K562 (cell line): ENCODE results near the gene DAP. TPM values are rescaled to one million over a fixed set of nuclear protein-coding genes. Genes with fewer than 3 reads are reported as not detected.
A peak's percentile ranks its signal among the peaks of the same experiment; 100 is the strongest.

ENCODE experiments used
- ATAC-seq: fragments of 200-7000 bp; cut with Tn5 transposase; 3 replicates; pipeline ENCODE4 v1.9.1; 2020; ENCODE audit warnings: moderate library complexity
- BruUV-seq: library from RNA; stranded (reverse); fragments of 400-500 nt; replicated peaks from 2 replicates; lab custom pipeline; 2021; lab: Mats Ljungman, UMichigan
- CTCF ChIA-PET: fragments of 300-600 bp; formaldehyde crosslinking; extraction: SDS; loops from one replicate; lab custom pipeline; 2021; ENCODE audit warnings: low intra/inter-chr PET ratio; lab: Yijun Ruan, JAX
- POLR2A ChIA-PET: fragments of 300-600, 350-650 bp; sonication (Branson Sonifier 250); formaldehyde crosslinking; extraction: SDS; loops from one replicate; lab custom pipeline; 2021; ENCODE audit warnings: antibody characterized with exemption, inconsistent platforms; lab: Yijun Ruan, JAX
- DNase-seq, 4 experiments: peaks; one replicate each; pipeline versions ENCODE4 v3.0.0 to v3.0.0-alpha.2; 2011 to 2018; ENCODE audit warnings: low spot score in 3 of 4, mixed read lengths in 3 of 4; ENCODE audit errors: extremely low read depth in 1 of 4
- FAIRE-seq: peaks from 2 replicates; lab custom pipeline; 2011; peaks lifted over from hg19 to GRCh38; lab: Jason Lieb, UNC
- H2AFZ ChIP-seq: 2 replicates; pipeline ENCODE4 v1.6.0; 2011; ENCODE audit warnings: low read depth, low read length, control low read depth, inconsistent platforms
- H3K27ac ChIP-seq: fragments of 200-600 bp; 3 replicates; pipeline ENCODE4 v1.8.0; 2011; ENCODE audit warnings: low read depth, mild to moderate bottlenecking, control low read depth, inconsistent platforms, low read length, moderate library complexity, mixed read lengths; ENCODE audit errors: extremely low read depth
- H3K27me3 ChIP-seq, 2 experiments: fragments of 300-600 bp in 1 of 2; 2 replicates in 1 of 2; 3 replicates in 1 of 2; pipeline versions ENCODE4 v1.6.0 to v1.8.0; 2011; ENCODE audit warnings: inconsistent platforms in 2 of 2, low read length in 2 of 2, mild to moderate bottlenecking in 1 of 2, mixed read lengths in 1 of 2, moderate library complexity in 1 of 2; ENCODE audit not compliant: control insufficient read depth in 2 of 2, insufficient read depth in 2 of 2
- H3K36me3 ChIP-seq: fragments of 300-600 bp; 3 replicates; pipeline ENCODE4 v1.8.0; 2011; ENCODE audit warnings: mild to moderate bottlenecking, low read length, inconsistent platforms; ENCODE audit not compliant: control insufficient read depth, insufficient read depth
- H3K4me1 ChIP-seq, 2 experiments: fragments of 200-600 bp in 1 of 2; replicated peaks in 1 of 2; 2 replicates in 1 of 2; 3 replicates in 1 of 2; pipeline versions ENCODE4 v1.5.1 to v1.8.0; 2011; ENCODE audit warnings: inconsistent platforms in 2 of 2, low read length in 2 of 2, mild to moderate bottlenecking in 1 of 2, mixed read lengths in 1 of 2, moderate library complexity in 1 of 2; ENCODE audit not compliant: control insufficient read depth in 2 of 2, insufficient read depth in 2 of 2
- H3K4me2 ChIP-seq: 2 replicates; pipeline ENCODE4 v1.6.1; 2011; ENCODE audit warnings: low read length, control low read depth, inconsistent platforms, mixed read lengths; ENCODE audit not compliant: insufficient read depth
- H3K4me3 ChIP-seq: fragments of 200-600 bp; sonication (generic), shearing (Covaris generic); 2 replicates; pipeline ENCODE4 v1.5.1; 2016; ENCODE audit warnings: control low read depth, inconsistent platforms
- H3K79me2 ChIP-seq: fragments of 200-600 bp; 3 replicates; pipeline ENCODE4 v1.8.0; 2011; ENCODE audit warnings: low read length, inconsistent platforms; ENCODE audit not compliant: control insufficient read depth, insufficient read depth
- H3K9ac ChIP-seq, 2 experiments: 2 replicates each; pipeline versions ENCODE4 v1.6.0 to v1.6.1; 2011; ENCODE audit warnings: low read depth in 2 of 2, low read length in 2 of 2, control low read depth in 1 of 2, inconsistent platforms in 1 of 2, mild to moderate bottlenecking in 1 of 2, mixed read lengths in 1 of 2; ENCODE audit not compliant: insufficient read depth in 1 of 2
- H3K9me1 ChIP-seq: one replicate; pipeline ENCODE4 v1.6.0; 2011; ENCODE audit warnings: inconsistent platforms, mild to moderate bottlenecking, low read length, moderate library complexity; ENCODE audit not compliant: control insufficient read depth, insufficient read depth
- H3K9me3 ChIP-seq: replicated peaks from 2 replicates; pipeline ENCODE4 v1.5.1; 2011; ENCODE audit warnings: low read depth, low read length, inconsistent platforms; ENCODE audit not compliant: control insufficient read depth, insufficient read depth
- H4K20me1 ChIP-seq: replicated peaks from 2 replicates; pipeline ENCODE4 v1.6.1; 2011; ENCODE audit warnings: low read length, inconsistent platforms, mixed read lengths; ENCODE audit not compliant: control insufficient read depth, insufficient read depth
- RBM25 ChIP-seq: fragments of 200-400 bp; formaldehyde crosslinking; IDR thresholded peaks from 2 replicates; pipeline ENCODE4 v1.6.1; 2018; ENCODE audit warnings: low read length, low read depth, moderate library complexity; ENCODE audit not compliant: severe bottlenecking
- WGBS: fragments of 100-300 bp; shearing (Covaris generic); methylation state at CpG from one replicate; pipeline ENCODE4 v1.1.6; 2016; ENCODE audit warnings: low coverage, mixed read lengths; ENCODE audit not compliant: insufficient coverage; ENCODE audit errors: missing lambda C conversion rate; 5-methylcytosine and 5-hydroxymethylcytosine counted together
- in situ Hi-C: fragments of 300-500 bp; cut with MboI; formaldehyde crosslinking; loops from 4 replicates; pipeline ENCODE4 v1.15.0; 2018; ENCODE audit warnings: inconsistent platforms, mixed read lengths
- intact Hi-C: fragments of 100-400 bp; cut with micrococcal nuclease; formaldehyde crosslinking; loops from 2 replicates; pipeline ENCODE4 v1.14.2; 2022
- polyA plus RNA-seq, 8 experiments: library from polyadenylated mRNA; depleted of rRNA in 4 of 8; stranded (reverse) in 5 of 8; unstranded in 3 of 8; fragments of >200 nt; fragmentation: Nextera tagmentation in 2 of 8; fragmentation: Illumina TruSeq in 1 of 8; extraction: Ambion mirVana in 2 of 8; extraction: Trizol in 1 of 8; gene quantifications; 2 replicates each; pipeline versions ENCODE4 v1.2.1 to v1.2.3, GENCODE V29; 2011 to 2014; ENCODE audit warnings: inconsistent platforms in 1 of 8, missing spikeins in 1 of 8
- total RNA-seq, 7 experiments: library from RNA; depleted of rRNA in 6 of 7; stranded (reverse); fragments of >200 nt in 6 of 7; fragmentation: Illumina TruSeq in 2 of 7; extraction: Trizol in 2 of 7; gene quantifications; 2 replicates each; pipeline versions ENCODE4 v1.2.1 to v1.2.3, GENCODE V29; 2011 to 2021; ENCODE audit warnings: low replicate concordance in 1 of 7
- TF ChIP-seq, protein P1 (sequence below): sonication (generic); IDR thresholded peaks from 2 replicates; pipeline ENCODE4 v1.6.1; 2016

Gene DAP
- total and polyA plus RNA-seq, 9 of the 15 experiments (the other 6 are each of a cell fraction or from before 2014, with no cell fraction given), result 14.1 to 151 (median 34.5) TPM

DNA sequence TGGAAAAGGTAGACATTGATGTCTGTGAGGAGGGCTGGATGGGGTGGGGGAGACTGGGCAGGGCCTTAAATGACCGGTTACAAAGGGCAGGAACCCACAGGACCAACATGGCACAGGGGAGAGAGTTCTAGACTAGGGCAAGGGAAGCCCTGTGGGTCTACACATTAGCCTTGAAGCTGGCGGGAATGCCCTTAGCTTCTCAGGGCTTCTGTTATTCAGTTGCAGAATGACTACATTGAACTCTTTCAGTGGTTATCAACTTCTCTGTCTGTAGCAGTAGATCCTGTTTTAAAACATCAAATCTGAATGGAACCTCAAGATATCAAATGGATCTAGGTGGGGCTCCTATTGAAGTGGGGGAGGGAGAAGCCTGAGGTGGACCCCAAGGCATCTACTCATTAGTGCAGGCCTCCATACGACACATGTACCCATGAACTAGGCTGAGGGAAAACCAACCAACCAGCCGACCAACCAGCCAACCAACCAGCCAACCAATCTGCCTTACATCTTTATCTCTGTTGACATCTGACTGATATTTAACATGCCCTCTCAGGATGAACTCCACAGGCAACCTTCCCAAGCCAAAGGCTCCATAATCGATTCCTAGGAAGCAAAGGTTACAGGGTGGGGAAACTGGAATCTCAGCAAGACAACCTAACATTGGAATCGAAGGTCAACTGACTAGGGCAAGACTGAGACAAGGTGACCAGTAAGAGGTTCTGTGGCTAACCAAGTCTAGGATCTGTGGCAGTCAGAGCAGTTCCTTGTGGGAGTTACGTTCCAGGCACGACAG, 48.3 kb downstream of the DAP start:
- TF ChIP-seq RBM25, result no peak
- TF ChIP-seq, protein P1, sequence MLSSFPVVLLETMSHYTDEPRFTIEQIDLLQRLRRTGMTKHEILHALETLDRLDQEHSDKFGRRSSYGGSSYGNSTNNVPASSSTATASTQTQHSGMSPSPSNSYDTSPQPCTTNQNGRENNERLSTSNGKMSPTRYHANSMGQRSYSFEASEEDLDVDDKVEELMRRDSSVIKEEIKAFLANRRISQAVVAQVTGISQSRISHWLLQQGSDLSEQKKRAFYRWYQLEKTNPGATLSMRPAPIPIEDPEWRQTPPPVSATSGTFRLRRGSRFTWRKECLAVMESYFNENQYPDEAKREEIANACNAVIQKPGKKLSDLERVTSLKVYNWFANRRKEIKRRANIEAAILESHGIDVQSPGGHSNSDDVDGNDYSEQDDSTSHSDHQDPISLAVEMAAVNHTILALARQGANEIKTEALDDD, result 0 out of 2 replicates have a peak, but pooled peaks have one; percentile 27
- peaks cover 37% of the 10 kb centered on the region for H3K79me2 ChIP-seq
- intact Hi-C loops, result no loop called here
- H3K9me3 ChIP-seq, result peaks cover 3% of the 10 kb centered on the region; the same call in 1 of the 2 replicates
- H3K4me3 ChIP-seq, result no peak overlapping the region
- no TSS peak for BruUV-seq
- peaks cover 9% of the 10 kb centered on the region for H3K9me1 ChIP-seq
- H2AFZ ChIP-seq, result no peak overlapping the region
- DNase-seq, result no peak
- H3K27ac ChIP-seq, result no peak overlapping the region
- FAIRE-seq, result no peak
- H3K4me1 ChIP-seq, result peaks cover 24 to 27% of the 10 kb centered on the region in 2 experiments; a peak in 4 of 5 replicates
- in situ Hi-C loops, result no loop called here
- H3K9ac ChIP-seq, result no peak overlapping the region
- POLR2A ChIA-PET, result interaction anchor here (0.5 to 2.4 kb wide), 3 partner anchors 9 to 640 kb away, joined by 3 to 12 read pairs (median 3); no protein-coding TSS in a partner anchor
- 82% methylated on average over 8 of the region's 8 CpGs for WGBS
- H3K27me3 ChIP-seq, result no peaks in the 10 kb centered on the region
- peaks cover 15% of the 10 kb centered on the region for H4K20me1 ChIP-seq
- H3K4me2 ChIP-seq, result no peak overlapping the region
- CTCF ChIA-PET, result no interaction called here
- peaks cover 65% of the 10 kb centered on the region for H3K36me3 ChIP-seq
- no peak for ATAC-seq
